Gastroesophageal sphincter (tissue), 3 donors: ENCODE results near the gene DIO3.

Experiments used
- EP300 ChIP-seq: sonication (generic); formaldehyde crosslinking; IDR thresholded peaks from one replicate; pipeline ENCODE4 v1.6.1; 2017; ENCODE audit warnings: antibody characterized with exemption, mild to moderate bottlenecking
- POLR2A ChIP-seq, 2 donors: fragments of 450-650 bp; IDR thresholded peaks; one replicate each; pipeline ENCODE4 v1.6.1; 2017; ENCODE audit warnings: antibody characterized with exemption in 2 of 2, mild to moderate bottlenecking in 2 of 2, moderate library complexity in 1 of 2
- POLR2AphosphoS5 ChIP-seq: sonication (generic); formaldehyde crosslinking; IDR thresholded peaks from one replicate; pipeline ENCODE4 v1.6.1; 2017; ENCODE audit warnings: antibody characterized with exemption
- TF ChIP-seq, protein P1 (sequence below), 4 experiments: fragments of 200-600 bp in 2 of 4; fragments of 450-650 bp in 2 of 4; sonication (generic) in 1 of 4; IDR thresholded peaks; one replicate each; pipeline ENCODE4 v1.5.1; 2017 to 2019; ENCODE audit warnings: antibody characterized with exemption in 4 of 4, mild to moderate bottlenecking in 2 of 4, moderate library complexity in 2 of 4

DNA sequence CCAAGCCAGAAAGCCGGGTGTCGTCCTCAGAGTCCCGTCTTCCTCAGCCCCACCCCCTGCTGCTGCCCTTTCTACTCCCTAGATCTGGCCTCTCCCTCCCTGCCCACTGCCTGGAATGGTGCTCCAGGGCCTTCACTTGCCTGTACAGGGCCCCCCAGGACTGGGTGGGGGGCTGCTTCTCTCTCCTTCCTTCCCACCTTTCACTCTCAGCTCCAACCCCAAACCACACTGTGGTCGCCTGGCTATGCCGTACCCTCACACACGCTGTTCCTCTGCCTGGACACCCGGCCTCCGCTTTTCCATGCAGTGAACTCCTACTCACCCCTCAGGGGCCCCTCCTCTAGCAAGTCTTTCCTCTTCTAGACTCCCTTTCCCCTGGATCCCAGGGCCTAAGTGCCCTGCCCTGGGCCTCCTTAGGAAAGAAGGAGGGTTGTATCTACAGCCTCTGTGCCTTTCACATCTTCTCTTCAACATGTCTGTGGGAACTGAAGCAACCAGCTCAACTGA, 25.5 kb upstream of the DIO3 start:
- TF ChIP-seq, protein P1, sequence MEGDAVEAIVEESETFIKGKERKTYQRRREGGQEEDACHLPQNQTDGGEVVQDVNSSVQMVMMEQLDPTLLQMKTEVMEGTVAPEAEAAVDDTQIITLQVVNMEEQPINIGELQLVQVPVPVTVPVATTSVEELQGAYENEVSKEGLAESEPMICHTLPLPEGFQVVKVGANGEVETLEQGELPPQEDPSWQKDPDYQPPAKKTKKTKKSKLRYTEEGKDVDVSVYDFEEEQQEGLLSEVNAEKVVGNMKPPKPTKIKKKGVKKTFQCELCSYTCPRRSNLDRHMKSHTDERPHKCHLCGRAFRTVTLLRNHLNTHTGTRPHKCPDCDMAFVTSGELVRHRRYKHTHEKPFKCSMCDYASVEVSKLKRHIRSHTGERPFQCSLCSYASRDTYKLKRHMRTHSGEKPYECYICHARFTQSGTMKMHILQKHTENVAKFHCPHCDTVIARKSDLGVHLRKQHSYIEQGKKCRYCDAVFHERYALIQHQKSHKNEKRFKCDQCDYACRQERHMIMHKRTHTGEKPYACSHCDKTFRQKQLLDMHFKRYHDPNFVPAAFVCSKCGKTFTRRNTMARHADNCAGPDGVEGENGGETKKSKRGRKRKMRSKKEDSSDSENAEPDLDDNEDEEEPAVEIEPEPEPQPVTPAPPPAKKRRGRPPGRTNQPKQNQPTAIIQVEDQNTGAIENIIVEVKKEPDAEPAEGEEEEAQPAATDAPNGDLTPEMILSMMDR (IDR thresholded peaks at IDR 0.05): no peak
- TF ChIP-seq POLR2A (IDR thresholded peaks at IDR 0.05) (no peak), POLR2AphosphoS5 (no peak), EP300 (no peak)
